NOMO-1 treated with dmso at 0.1 percent for 144 hours (cell line): ENCODE measurements around the gene RBBP9.
"Not testable (repeated sequence)": the region's sequence is repeated elsewhere in the genome, so short reads cannot be mapped to it uniquely, and the experiment has no call there.

Source experiments
- DNase-seq: peaks from one replicate; lab custom pipeline; 2025; ENCODE audit not compliant: unreplicated experiment; lab: John Stamatoyannopoulos, UW

Gene RBBP9

GRCh38 chr20:18506744-18507143, 9.7 kb upstream of the RBBP9 start:
- DNase-seq = no peak

GRCh38 chr20:18504479-18505060, 7.5 kb upstream of the RBBP9 start:
- no peak for DNase-seq

GRCh38 chr20:18501672-18502071, 4.6 kb upstream of the RBBP9 start:
- DNase-seq = not testable (repeated sequence)

- no peak for DNase-seq
These were observed 578 bp upstream of the RBBP9 start for GRCh38 chr20:18497603-18498002.

GRCh38 chr20:18496042-18496441, 983 bp downstream of the RBBP9 start:
- DNase-seq = no peak

GRCh38 chr20:18488301-18488700, 8.7 kb downstream of the RBBP9 start:
- no peak for DNase-seq

GRCh38 chr20:18481596-18481995, 15.4 kb downstream of the RBBP9 start:
- no peak for DNase-seq

GRCh38 chr20:18477821-18478220, 19.2 kb downstream of the RBBP9 start:
- no peak for DNase-seq

- DNase-seq = no peak
These were observed 19.8 kb downstream of the RBBP9 start for GRCh38 chr20:18477218-18477617.

- peak; percentile 94 for DNase-seq
These were observed 29.9 kb downstream of the RBBP9 start, which contains the start of the genes DZANK1 and POLR3F for GRCh38 chr20:18466894-18467730. TSS of gene DZANK1 (minus strand) at chr20:18467030. CDS start at chr20:18465358, 1,672 bp downstream. TSS of gene POLR3F (plus strand) at chr20:18467390. CDS start at chr20:18467507, 117 bp downstream.

- no peak for DNase-seq
These were observed 30.5 kb downstream of the RBBP9 start for GRCh38 chr20:18466574-18466893.

GRCh38 chr20:18465536-18466200, 31.4 kb downstream of the RBBP9 start:
- DNase-seq = no peak

- no peak for DNase-seq
These were observed 40.4 kb downstream of the RBBP9 start for GRCh38 chr20:18456600-18456999.

GRCh38 chr20:18443886-18444285, 53.1 kb downstream of the RBBP9 start:
- no peak for DNase-seq

- DNase-seq = no peak
These were observed 56.6 kb downstream of the RBBP9 start for GRCh38 chr20:18440403-18440802.

- no peak for DNase-seq
These were observed 60.2 kb downstream of the RBBP9 start for GRCh38 chr20:18436847-18437246.
